DMS153 (cell line): ENCODE results near the gene SPP2.

ENCODE experiments used
- DNase-seq: peaks from one replicate; lab custom pipeline; 2025; lab: John Stamatoyannopoulos, UW

Gene SPP2

DNA sequence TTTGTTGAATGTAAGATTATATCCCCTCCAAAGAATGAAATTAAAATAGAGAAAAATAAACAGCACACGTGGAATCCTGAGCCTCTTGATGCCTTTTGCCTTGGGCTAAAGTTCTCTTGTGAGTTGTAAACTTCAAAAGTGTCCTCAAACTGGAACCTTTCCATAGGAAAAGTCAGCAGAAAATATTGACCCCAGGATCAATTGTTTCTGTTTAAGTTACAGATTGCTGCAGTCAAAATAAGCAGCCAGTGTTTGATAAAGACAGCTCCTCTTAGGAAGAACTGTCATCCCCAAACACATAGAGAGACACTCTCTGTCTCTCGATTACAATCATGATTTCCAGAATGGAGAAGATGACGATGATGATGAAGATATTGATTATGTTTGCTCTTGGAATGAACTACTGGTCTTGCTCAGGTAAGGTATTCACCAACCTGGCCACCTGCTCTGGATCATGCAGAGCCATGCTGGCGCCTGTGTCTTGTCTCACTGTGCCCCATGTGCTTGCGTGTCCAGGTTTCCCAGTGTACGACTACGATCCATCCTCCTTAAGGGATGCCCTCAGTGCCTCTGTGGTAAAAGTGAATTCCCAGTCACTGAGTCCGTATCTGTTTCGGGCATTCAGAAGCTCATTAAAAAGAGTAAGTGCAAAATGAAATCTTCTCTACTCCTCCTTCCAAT, at the start of gene SPP2:
Gene SPP2 (plus strand): TSS at position 248 of the 681 bp plus-strand sequence. CDS start 85 bp downstream, at position 333.
- DNase-seq, result no peak

DNA sequence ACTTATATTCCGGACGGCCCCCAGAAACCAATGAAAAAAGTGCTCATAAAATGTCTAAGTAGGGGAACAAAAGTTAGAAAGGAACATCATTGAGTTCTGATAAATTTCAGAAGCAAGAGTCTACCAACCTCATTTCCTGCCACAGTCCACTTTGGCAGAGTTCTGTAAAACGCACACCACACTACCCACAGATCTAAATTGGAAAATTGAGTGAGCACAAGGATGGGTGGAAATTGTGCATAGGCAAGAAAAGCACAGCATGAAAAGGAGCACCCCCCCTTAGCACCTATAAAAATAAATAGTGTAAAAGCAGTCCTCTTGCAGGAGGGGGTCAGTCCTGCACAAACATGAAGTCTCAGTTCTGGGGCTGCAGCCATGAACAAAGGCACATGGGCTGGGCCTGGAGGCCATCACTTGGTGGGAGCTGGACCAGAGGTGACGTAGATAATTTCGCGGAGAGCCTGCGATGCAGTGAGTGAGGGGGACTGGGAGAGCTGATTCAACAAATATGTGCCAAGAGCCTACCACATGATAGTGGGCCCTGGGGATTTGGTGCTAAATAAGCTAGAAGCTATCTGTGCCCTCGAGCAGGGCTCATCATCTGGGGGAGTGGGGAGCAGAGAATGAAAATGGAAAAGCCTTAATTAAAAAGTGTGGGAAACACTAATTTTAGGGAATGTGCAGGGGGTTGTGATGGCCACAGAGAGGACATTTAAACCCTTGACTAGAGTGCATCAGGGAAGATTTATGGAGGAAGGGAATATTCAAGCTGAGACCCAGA, 48.9 kb upstream of the SPP2 start:
- no peak for DNase-seq

GRCh38 chr2:234002281-234002680, 48.2 kb upstream of the SPP2 start:
- DNase-seq, result no peak

GRCh38 chr2:234003972-234004617, 46.4 kb upstream of the SPP2 start:
- no peak for DNase-seq

GRCh38 chr2:234005126-234005525, 45.4 kb upstream of the SPP2 start:
- no peak for DNase-seq

GRCh38 chr2:234006501-234006900, 44.0 kb upstream of the SPP2 start:
- DNase-seq, result no peak

- no peak for DNase-seq
These were observed 36.1 kb upstream of the SPP2 start for GRCh38 chr2:234014427-234014826.

DNA sequence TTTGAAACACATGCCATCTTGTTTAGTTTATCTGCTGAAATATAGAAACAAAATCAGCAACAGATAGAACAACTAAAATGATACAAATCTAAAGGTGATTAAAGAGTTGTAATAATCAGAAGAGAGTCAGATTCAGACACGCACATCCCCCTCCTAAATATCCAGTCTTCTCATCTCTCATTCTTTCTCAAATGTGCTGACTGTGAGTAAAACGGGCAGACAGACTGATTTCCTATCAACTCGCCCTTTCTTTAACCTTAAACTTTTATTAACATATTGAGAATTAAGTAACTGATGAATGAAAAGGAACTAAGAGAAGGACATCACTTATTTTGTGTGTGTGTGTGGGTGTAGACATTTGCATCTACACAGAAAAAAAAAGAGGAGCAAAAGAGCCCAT, 34.6 kb upstream of the SPP2 start:
- DNase-seq, result no peak

DNA sequence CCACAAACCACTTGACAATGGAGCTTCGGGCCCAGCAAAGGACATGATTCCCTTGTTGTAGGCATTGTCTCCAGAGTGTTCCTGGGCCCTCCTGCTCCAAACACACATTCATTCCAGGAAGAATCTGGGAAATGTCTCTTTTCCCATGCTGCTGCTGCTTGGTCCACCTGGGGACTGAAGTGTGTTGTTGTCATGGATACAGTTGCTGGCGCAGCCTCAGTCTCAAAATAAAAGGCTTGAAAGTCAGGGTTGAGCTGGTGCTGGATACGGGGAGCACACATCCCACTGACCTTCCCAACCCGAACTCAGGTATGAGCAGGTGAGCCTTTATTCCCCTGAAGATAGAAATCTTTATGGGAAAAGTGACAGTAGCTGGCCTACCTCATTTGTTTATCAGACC, 30.6 kb upstream of the SPP2 start:
- peak; percentile 15 for DNase-seq

DNA sequence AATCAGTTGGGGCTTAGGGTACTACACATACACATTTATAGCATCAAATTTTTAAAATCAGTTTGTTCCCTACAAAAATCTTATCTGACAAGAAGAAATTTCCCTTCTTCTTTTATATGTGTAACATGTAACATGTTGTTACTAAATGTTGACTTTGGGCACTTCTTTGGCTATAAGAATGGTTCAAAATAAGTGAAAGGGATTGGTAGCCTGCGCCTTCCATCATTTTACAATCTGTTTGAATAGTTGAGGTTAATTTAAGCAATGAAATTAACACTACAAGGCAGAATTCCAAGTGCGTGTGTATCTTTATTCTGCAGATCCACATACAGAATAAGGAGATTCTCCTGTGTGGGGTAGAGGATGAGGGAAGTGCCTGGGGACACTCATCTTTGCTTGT, 30.2 kb upstream of the SPP2 start:
- DNase-seq, result no peak

GRCh38 chr2:234022424-234022823, 28.1 kb upstream of the SPP2 start:
- DNase-seq, result no peak

DNA sequence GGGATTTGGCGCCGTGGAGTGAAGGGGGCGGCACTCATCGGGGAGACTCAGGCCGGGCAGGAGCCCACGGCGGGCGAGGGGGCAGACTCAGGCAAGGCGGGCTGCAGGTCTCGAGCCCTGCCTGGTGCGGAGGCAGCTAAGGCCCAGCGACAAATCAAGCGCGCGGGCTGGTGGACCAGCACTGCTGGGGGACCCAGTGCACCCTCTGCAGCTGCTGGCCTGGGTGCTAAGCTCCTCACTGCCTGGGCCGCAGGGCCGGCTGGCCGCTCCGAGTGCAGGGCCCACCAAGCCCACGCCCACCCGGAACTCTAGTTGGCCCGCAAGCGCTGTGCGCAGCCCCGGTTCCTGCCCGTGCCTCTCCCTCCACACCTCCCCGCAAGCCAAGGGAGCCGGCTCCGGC, 26.2 kb upstream of the SPP2 start:
- DNase-seq, result no peak

GRCh38 chr2:234025466-234025865, 25.0 kb upstream of the SPP2 start:
- no peak for DNase-seq

GRCh38 chr2:234025891-234026401, 24.6 kb upstream of the SPP2 start:
- no peak for DNase-seq

GRCh38 chr2:234026693-234027254, 23.7 kb upstream of the SPP2 start:
- DNase-seq, result no peak

GRCh38 chr2:234027641-234028040, 22.9 kb upstream of the SPP2 start:
- DNase-seq, result no peak

DNA sequence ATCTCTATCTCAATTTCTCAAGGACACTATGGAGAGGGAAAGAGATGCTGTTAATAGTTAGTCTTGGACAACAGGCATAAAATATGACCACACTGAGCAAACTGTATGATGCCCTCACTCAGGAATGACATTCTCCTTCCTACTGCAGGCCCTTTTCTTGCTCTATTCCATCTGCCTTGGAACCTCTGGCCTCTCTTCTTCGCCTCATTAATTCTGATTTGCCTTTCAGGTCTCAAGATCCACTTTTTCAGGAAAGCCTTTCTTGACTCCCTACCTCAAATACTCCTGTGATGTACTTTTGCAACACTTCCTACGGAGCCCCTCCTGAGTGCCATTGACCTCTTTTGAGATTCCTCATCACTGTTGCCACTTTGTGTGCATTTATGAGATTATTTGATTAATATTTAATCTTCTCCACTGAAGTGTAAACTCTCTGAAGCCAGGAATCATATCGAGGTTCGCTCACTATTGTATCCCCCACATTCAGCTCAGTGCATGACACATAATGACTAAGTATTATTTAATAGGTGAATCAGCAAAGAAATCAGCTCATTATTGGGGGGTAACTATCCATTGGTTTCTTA, 21.3 kb upstream of the SPP2 start:
- DNase-seq, result no peak

- no peak for DNase-seq
These were observed 19.3 kb upstream of the SPP2 start for GRCh38 chr2:234031207-234031606.

DNA sequence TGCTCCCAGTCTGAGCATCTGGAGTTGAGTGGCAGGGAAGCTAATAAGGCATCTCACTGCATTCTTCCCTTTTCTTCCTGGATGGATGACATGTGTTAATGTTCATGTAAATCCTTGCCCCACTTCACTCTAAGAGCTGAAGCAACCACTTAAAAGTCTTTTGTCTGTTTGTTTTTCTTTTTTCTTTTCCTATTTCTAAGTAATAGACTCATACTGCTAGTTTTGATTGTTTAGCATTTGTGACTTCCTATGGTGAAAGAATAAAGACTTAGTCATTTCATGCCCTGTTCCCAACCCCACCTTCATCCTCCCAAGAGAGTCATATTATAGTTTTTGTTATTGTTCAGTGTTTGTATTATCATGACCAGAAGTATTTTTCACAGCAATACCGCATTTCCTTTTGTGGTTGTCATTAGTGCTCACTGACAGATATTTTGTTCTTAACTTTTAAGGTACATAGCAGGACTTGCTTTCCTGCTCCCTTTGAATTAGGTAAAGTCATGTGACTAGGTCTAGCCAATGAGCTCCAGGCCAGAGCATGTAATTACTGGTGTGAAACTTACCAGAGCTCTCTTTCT, 18.1 kb upstream of the SPP2 start:
- DNase-seq, result peak; percentile 8

DNA sequence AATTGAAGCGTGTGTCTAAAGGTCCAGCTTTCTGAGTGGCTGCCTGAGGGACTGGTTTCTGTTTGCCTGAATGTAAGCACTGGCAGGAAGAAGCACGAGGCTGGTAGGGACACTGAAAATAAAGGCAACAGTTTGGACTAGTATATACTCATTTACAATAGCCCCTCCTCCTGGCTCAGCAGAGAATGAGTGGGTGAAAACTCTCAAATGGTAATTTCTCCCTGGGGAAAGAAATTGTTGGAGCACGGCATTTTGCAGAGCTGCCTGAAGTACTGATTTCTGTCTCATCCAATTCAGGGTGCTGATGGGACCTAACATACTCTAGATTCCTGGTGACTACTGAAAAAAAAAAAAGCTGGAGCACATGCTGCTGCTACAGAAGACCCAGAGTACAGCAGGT, 17.3 kb upstream of the SPP2 start:
- DNase-seq, result no peak

DNA sequence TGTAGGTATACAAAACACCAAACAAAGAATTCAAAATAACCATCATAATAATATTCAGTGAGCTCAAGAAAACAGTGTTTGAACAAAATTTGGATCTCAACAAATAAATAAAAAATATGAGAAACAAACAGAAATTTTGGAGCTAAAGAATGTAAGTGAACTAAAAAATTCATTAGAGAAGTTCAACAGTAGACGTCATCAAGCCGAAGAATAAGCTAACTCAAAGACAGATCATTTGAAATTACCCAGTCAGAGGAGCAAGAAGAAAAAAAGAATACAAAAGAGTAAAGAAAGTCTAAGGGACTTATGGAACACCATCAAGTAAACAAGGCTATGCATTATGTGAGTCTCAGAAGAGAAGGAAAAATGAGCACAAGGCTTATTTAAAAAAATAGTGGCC, 16.6 kb upstream of the SPP2 start:
- no peak for DNase-seq
